ENCODE data around the gene MAST4.

The MAST4 gene

GRCh38 chr5:66903709-66904108, 307.5 kb downstream of the MAST4 start:
- DNase-seq (ENCODE audit: low read depth in 2 of 2) = no peak

GRCh38 chr5:66904189-66904588, 308.0 kb downstream of the MAST4 start:
- no peak for DNase-seq (ENCODE audit: low read depth in 2 of 2)

DNA sequence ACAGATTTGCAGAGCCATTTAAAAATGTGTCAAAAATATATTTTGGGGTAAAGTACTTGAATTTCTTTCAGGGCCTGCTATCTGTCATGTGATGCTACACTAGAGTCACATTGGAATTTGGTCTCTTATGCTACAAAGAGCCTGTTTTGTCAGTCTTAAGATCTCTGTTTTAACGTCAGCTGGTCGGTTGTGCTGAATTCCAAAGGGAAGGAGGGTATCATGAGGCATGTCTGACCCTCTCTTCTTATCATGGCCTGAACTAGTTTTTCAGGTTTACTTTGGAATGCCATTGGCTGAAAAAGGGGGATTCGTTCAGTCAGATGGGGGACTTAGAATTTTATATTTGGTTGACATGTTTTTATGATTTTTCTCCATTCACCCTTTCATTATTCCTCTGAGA, 309.8 kb downstream of the MAST4 start:
- DNase-seq (ENCODE audit: low read depth in 2 of 2) = no peak

- DNase-seq (ENCODE audit: low read depth in 2 of 2) = no peak
Measured at GRCh38 chr5:66908230-66908629, 312.0 kb downstream of the MAST4 start.

DNA sequence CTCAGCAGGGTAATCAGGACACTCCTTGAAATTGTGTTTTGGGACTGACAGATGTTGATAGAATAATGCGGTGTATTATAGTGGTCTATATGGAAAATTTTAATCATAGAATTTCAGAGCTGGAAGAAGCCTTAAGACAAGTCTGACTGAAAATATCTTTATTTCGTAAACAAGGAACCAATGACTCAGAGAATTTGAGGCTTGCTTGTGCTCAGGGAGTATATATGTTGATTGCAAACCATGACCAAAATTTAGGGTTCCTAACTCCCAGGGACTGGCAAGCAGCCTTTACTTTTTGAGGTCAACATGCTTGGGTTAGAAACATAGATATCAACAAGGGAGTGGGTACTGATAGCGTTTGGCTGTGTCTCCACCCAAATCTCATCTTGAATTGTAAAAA, 313.2 kb downstream of the MAST4 start:
- DNase-seq (ENCODE audit: low read depth in 2 of 2) = no peak

GRCh38 chr5:66912787-66913186, 316.6 kb downstream of the MAST4 start:
- no peak for DNase-seq (ENCODE audit: low read depth in 2 of 2)

DNA sequence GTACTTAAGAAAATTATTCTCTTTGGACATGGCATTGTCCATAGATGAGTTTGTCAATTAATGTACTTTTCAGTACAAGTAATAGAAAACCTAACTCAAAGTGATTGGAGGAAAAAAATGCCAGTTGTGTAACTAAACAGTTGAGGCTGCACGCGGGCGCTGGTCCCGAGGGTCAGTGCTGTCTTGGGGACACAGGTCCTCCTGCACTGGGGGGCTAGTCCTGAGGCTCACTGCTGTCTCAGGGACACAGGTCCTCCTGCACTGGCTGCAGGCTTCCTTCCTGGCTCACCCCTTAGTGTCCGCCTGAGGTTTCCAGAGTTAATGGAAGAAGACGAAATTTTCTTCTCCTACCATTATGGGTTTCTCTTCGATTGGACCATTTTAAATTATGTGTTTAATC, 319.3 kb downstream of the MAST4 start:
- no peak for DNase-seq (ENCODE audit: low read depth in 2 of 2)

- no peak for DNase-seq (ENCODE audit: low read depth in 2 of 2)
Measured at GRCh38 chr5:66922881-66923280, 326.7 kb downstream of the MAST4 start.

GRCh38 chr5:66923457-66923856, 327.3 kb downstream of the MAST4 start:
- DNase-seq (ENCODE audit: low read depth in 2 of 2) = no peak

GRCh38 chr5:66923922-66924321, 327.7 kb downstream of the MAST4 start:
- no peak for DNase-seq (ENCODE audit: low read depth in 2 of 2)

GRCh38 chr5:66927140-66927539, 330.9 kb downstream of the MAST4 start:
- DNase-seq (ENCODE audit: low read depth in 2 of 2) = no peak

DNA sequence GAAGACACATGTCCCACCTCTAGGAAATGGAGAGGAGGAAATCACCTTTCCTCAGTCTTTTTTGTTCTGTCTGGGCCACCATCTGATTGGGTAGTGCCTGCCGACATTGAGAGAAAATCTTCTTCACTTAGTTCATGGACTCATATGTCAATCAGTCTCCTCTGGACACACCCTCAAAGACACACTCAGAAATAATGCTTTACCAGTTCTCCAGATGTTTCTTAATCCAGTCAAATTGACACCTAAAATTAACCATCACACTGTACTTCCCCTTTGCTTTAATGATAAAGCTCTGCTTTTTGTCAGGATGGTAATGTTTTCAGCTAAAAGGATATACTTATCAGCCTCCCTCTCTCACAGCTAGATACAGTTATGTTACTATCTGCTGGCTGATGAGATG, 333.1 kb downstream of the MAST4 start:
- DNase-seq (ENCODE audit: low read depth in 2 of 2) = no peak

DNA sequence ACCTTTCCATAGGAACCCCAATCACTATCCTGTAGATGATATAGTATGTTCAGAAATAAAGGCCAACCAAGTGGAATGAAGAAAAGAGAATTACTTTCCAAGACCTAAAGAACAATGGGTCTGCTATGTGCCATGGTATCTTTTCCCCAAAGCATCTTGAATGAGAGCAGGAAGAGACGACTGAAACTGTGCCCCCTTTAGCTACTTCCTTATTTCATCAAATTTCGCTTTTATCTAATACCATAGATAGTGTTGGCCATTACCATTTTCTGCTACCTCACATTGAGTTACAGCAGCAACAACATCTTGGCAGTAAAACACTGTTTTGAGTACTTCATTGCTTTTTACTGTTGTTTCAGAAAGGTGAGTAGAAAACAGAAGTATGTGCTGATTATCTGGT, 333.8 kb downstream of the MAST4 start:
- DNase-seq (ENCODE audit: low read depth in 2 of 2) = no peak

GRCh38 chr5:66931651-66932050, 335.5 kb downstream of the MAST4 start:
- no peak for DNase-seq (ENCODE audit: low read depth in 2 of 2)

- no peak for DNase-seq (ENCODE audit: low read depth in 2 of 2)
Measured at GRCh38 chr5:66932457-66932856, 336.3 kb downstream of the MAST4 start.

DNA sequence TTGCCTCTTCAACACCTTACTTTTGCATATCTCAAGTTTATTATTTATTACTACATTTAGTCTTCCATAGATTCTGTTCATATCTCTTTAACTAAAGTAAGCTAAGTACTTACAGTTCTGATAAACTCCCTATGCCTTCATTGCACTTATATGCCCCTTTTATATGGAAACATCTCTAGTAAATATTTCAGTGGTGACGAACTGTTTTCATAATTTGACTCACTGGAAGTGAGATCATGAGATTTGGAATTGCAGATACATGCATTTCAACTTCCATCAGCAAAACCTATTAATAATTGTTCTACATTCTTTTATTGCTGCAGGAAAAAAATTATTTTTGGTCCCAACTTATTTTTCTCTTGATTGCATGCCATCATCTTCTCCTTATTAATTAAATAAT, 336.9 kb downstream of the MAST4 start:
- DNase-seq (ENCODE audit: low read depth in 2 of 2) = no peak

GRCh38 chr5:66939094-66939493, 342.9 kb downstream of the MAST4 start:
- no peak for DNase-seq (ENCODE audit: low read depth in 2 of 2)

DNA sequence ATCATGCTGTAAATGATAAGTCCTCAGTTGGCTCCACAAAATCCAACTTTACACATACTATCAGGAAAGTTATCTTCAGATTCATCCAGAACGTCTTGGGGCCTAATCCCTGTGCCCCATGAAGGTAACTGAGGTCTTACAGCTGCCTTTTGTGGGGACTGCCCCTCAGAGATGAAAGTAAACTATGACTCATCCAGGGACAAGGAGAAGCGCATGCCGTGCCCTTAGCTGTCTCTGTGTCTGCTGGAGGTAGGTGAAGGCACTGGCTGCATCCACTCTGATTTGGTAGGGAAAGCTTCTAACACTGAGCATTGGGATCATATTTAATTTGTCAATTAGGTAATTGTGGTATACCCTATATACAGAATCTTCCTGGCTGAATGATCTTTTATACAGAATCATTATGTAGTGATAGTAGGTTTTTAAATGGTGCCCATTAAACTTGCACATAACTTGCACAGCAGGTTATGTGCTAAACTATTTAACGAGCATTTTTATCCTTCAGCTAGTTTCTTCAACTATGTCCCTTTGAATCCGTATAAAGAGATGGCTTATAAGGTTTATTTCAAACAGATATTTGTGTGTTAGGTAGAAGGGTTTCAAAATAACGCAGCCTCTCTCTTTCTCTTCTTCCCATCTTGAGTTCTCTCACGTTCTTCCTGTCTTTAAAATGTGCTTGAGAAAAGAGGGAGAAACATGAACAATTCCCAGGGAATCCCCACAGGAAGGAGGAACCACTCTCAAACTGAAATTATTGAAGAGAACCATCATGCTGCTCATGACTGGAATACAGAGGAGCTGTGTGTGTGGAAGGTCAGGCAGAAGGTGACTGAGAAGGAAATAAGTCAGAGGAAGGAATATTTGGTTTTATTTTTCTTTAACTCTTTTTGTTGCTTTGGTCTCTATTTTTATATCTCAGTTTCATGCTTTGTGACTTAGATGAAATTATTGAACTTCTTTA, 349.5 kb downstream of the MAST4 start:
- no peak for DNase-seq (ENCODE audit: low read depth in 2 of 2)

DNA sequence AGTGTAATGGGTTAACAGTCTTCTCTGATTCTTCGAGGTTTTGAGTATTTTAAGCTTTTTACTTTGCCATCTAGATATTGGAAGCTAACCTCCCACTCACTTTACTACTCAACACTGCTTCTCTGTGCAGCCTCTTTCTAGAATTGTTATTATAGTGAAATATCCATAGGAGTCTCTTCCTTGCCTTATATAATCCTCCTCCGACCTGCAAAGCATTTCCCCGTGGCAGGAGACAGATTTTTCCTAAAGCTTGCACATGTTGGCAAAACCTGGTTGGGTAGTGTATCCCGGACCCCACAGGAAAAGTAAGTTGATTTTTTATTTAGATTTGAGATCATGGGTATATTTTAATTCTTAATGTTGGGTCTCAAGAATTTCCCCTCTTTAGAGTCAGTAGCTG, 351.3 kb downstream of the MAST4 start:
- DNase-seq (ENCODE audit: low read depth in 2 of 2) = no peak

DNA sequence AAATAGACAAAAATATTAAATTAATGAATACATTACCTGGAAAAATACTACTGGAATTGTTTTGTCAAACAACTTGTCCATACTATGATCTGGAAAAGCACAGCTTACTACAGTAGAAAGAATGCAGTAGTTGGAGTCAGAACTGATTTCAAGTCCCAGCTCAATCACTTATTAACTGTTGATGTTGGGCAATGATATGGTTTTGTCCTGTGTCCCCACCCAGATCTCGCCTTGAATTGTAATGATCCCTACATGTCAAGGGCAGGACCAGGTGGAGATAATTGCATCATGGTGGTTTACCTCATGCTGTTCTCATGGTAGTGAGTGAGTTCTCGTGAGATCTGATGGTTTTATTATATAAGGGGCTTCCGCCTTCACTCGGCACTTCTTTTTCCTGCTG, 352.9 kb downstream of the MAST4 start:
- DNase-seq (ENCODE audit: low read depth in 2 of 2) = no peak

GRCh38 chr5:66952153-66952552, 356.0 kb downstream of the MAST4 start:
- DNase-seq (ENCODE audit: low read depth in 2 of 2) = no peak

DNA sequence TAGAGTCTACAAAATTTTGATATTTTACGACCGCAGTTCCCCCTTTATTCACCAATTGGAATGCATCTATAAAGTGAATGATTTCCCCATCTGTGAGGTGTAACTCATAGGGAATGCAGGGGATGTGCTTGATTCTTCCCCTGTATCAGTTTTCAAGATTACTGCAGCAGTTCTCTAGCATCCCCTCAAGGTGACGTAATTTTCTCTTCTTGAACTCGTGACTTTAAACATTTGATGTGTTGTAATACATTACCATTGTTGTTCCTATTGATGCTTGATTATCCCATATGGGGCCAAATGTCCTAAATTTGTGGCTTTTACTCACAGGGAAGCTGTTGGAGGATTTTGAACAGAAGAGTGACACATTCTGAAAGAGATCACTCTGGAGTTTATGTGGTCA, 360.2 kb downstream of the MAST4 start:
- DNase-seq (ENCODE audit: low read depth in 2 of 2) = no peak

- DNase-seq (ENCODE audit: low read depth in 2 of 2) = no peak
Measured at GRCh38 chr5:66958201-66958979, 362.2 kb downstream of the MAST4 start.
